GM13976 (cell line): ENCODE measurements around the gene VCL.

Experiments used
- DNase-seq: peaks from one replicate; pipeline ENCODE4 v3.0.0; 2012; ENCODE audit warnings: low spot score
- CTCF ChIP-seq: IDR thresholded peaks from 2 replicates; pipeline ENCODE4 v1.5.1; 2012; ENCODE audit warnings: borderline replicate concordance, mild to moderate bottlenecking; ENCODE audit not compliant: insufficient read depth; ENCODE audit errors: extremely low read depth, missing control alignments, control extremely low read depth
- in situ Hi-C: fragments of 300-500 bp; cut with MboI; formaldehyde crosslinking; loops from one replicate; pipeline ENCODE4 v1.12.0; 2022; ENCODE audit warnings: low sequenced_read_pairs, mixed read lengths, inconsistent platforms; ENCODE audit not compliant: unreplicated experiment

Gene VCL

GRCh38 chr10:74050653-74051052 is 52.7 kb downstream of the VCL start:
- no peak for DNase-seq
- in situ Hi-C loops, result no loop called here
- TF ChIP-seq CTCF, result no peak

DNA sequence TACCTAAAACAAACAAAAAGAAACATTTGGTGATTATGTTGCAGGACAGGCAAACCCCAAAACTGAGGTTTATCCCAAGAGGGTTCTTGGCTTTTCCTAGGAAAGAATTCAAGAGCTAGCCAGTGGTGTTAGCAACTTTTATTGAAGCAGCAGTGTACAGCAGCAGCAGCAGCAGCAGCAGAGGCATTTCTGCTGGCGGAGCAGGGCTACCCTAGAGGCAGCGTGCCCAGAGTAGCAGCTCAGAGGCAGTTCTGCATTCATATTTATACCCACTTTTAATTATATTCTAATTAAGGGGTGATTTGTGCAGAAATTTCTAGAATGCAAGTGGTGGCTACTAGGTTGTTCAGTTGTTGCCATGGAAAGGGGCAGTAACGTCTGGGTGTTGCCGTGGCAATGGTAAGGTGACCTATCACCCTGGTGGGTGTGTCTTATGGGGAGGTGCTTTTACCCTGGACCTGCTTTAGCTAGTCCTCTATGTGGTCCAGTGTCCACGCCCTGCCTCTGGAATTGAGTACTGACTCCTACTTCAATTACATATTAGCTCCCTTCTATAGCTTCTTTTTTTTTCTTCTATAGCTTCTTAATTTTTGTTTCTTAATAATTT is 53.9 kb downstream of the VCL start:
- TF ChIP-seq CTCF, result no peak
- DNase-seq, result no peak
- in situ Hi-C loops, result no loop called here

- DNase-seq, result no peak
- in situ Hi-C loops, result no loop called here
These were observed 55.1 kb downstream of the VCL start for GRCh38 chr10:74052994-74053393.

DNA sequence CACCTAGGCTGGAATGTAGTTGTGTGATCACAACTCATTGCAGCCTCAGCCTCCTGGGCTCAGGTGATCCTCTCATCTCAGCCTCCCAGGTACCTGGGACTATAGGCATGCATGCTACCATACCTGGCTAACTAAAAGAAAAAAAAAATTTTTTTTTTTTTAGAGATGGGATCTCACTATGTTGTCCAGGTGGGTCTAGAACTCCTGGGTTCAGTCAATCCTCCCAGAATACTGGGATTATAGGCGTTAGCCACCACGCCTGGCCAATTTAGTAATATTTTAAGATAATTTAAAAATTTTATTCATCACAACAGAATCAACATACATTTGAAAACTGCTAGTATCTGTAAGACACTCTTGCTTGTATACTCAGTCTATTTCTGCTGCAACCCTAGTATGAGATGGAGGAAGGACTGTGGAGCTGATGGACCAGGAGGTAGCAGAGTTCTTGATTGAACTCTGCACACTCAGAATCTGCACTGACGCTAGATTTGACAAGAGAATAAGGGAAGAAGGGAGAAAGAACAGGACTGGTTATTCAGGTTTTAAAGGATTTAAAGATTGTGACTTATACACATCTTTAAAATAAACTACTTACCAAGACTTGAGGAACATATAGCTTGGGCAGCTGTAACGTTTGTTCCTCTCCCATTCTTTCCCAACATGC is 57.6 kb downstream of the VCL start:
- in situ Hi-C loops, result no loop called here
- TF ChIP-seq CTCF, result no peak
- DNase-seq, result no peak

More at GRCh38 chr10:74052994-74053393, 55.1 kb downstream of the VCL start:
- TF ChIP-seq CTCF, result no peak

DNA sequence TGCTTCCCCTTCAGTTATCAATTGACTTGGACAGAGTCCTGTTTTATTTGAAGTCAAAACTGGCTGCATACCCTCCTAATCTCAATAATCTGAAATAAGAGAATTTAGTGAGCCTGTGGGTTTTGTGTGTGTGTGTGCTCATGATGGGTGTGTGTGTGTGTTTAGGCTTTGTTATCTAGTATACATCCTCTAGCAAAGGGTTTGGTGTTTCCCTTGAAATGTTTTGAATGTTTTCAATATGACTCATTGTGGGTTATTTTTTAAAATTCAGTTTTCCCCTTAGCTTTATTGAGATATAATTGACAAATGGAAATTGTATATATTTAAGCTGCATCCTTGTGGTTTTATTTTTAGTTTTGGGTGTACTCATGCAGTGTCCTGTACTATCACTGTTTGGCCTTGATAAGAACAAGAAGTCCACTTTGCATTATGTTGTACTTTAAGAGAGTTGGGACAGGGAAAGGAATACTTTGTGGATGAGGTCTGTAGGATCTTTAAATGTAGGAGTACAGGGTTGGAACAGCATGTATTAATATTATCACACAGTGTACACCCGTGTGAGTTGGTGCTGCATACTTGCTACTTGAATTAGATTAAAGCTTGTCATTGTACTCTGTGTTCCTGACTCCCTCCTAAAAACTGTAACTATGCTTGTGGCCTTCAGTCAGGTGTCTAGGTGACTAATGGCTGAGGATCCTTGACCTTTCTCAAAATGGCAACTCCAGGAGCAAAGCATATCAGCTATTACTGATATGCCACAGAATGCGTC is 58.3 kb downstream of the VCL start:
- TF ChIP-seq CTCF, result no peak
- peak; percentile 42 for DNase-seq
- in situ Hi-C loops, result no loop called here

- in situ Hi-C loops, result no loop called here
- DNase-seq, result no peak
- TF ChIP-seq CTCF, result no peak
These were observed 60.2 kb downstream of the VCL start for GRCh38 chr10:74058071-74058470.
